HG02852 (cell line): Measurements from ENCODE around the gene NAALADL2.
"Not testable (repeated sequence)": the region's sequence is repeated elsewhere in the genome, so short reads cannot be mapped to it uniquely, and the experiment has no call there.

Experiments used
- ATAC-seq: cut with Tn5 transposase; IDR thresholded peaks from one replicate; pipeline ENCODE4 v1.9.1; 2021; ENCODE audit warnings: mild to moderate bottlenecking, moderate library complexity; ENCODE audit not compliant: unreplicated experiment

The NAALADL2 gene

GRCh38 chr3:175404621-175405020 is 545.5 kb downstream of the NAALADL2 start:
- no peak for ATAC-seq

GRCh38 chr3:175410251-175410650 is 551.1 kb downstream of the NAALADL2 start:
- no peak for ATAC-seq

- no peak for ATAC-seq
Observed at GRCh38 chr3:175411405-175411804, 552.3 kb downstream of the NAALADL2 start.

- no peak for ATAC-seq
Observed at GRCh38 chr3:175411946-175412345, 552.8 kb downstream of the NAALADL2 start.

GRCh38 chr3:175413926-175414325 is 554.8 kb downstream of the NAALADL2 start:
- ATAC-seq: no peak

GRCh38 chr3:175416600-175416999 is 557.5 kb downstream of the NAALADL2 start:
- ATAC-seq: no peak

GRCh38 chr3:175417426-175417825 is 558.3 kb downstream of the NAALADL2 start:
- ATAC-seq: no peak

- ATAC-seq: no peak
Observed at GRCh38 chr3:175421902-175422301, 562.8 kb downstream of the NAALADL2 start.

- no peak for ATAC-seq
Observed at GRCh38 chr3:175422744-175423143, 563.6 kb downstream of the NAALADL2 start.

- ATAC-seq: not testable (repeated sequence)
Observed at GRCh38 chr3:175423848-175424247, 564.7 kb downstream of the NAALADL2 start.

- ATAC-seq: no peak
Observed at GRCh38 chr3:175426805-175427204, 567.7 kb downstream of the NAALADL2 start.

GRCh38 chr3:175428466-175428865 is 569.3 kb downstream of the NAALADL2 start:
- no peak for ATAC-seq

GRCh38 chr3:175430983-175431773 is 572.0 kb downstream of the NAALADL2 start:
- ATAC-seq: no peak

- no peak for ATAC-seq
Observed at GRCh38 chr3:175432376-175433025, 573.4 kb downstream of the NAALADL2 start.

GRCh38 chr3:175433026-175433674 is 574.0 kb downstream of the NAALADL2 start:
- ATAC-seq: no peak

GRCh38 chr3:175434561-175434960 is 575.4 kb downstream of the NAALADL2 start:
- ATAC-seq: no peak

- no peak for ATAC-seq
Observed at GRCh38 chr3:175443682-175444081, 584.5 kb downstream of the NAALADL2 start.

- no peak for ATAC-seq
Observed at GRCh38 chr3:175445741-175446140, 586.6 kb downstream of the NAALADL2 start.

- no peak for ATAC-seq
Observed at GRCh38 chr3:175447521-175447920, 588.4 kb downstream of the NAALADL2 start.

- ATAC-seq: no peak
Observed at GRCh38 chr3:175453361-175453760, 594.2 kb downstream of the NAALADL2 start.

GRCh38 chr3:175456466-175456865 is 597.3 kb downstream of the NAALADL2 start:
- no peak for ATAC-seq

GRCh38 chr3:175457301-175457700 is 598.2 kb downstream of the NAALADL2 start:
- ATAC-seq: no peak
